CD14-positive monocyte (primary cell): Measurements from ENCODE around the gene MARCHF9. TPM values are rescaled to one million over a fixed set of nuclear protein-coding genes. Genes with fewer than 3 reads are reported as not detected.

Source experiments
- DNase-seq, 3 donors: peaks; one replicate each; pipeline ENCODE4 v3.0.0-alpha.2; 2011 to 2022
- H2AFZ ChIP-seq: 2 replicates; pipeline ENCODE4 v1.6.0; 2012; ENCODE audit warnings: mild to moderate bottlenecking, low read depth, low read length, inconsistent platforms; ENCODE audit not compliant: insufficient read depth, poor library complexity, severe bottlenecking
- H3K27ac ChIP-seq, 2 donors: 1 replicate in 1 of 2; 2 replicates in 1 of 2; pipeline ENCODE4 v1.5.1; 2012 to 2013; ENCODE audit warnings: low read length in 2 of 2, control low read depth in 1 of 2, inconsistent platforms in 1 of 2, low read depth in 1 of 2, mild to moderate bottlenecking in 1 of 2
- H3K27me3 ChIP-seq, 2 donors: one replicate each; pipeline versions ENCODE4 v1.6.0 to v1.6.1; 2011 to 2013; ENCODE audit warnings: low read length in 2 of 2; ENCODE audit not compliant: control insufficient read depth in 2 of 2, insufficient read depth in 2 of 2
- H3K36me3 ChIP-seq, 2 donors: replicated peaks in 1 of 2; 1 replicate in 1 of 2; 2 replicates in 1 of 2; pipeline versions ENCODE4 v1.5.1 to v1.6.1; 2012 to 2013; ENCODE audit warnings: low read length in 2 of 2, control low read depth in 1 of 2, inconsistent platforms in 1 of 2, mild to moderate bottlenecking in 1 of 2; ENCODE audit not compliant: insufficient read depth in 2 of 2, control insufficient read depth in 1 of 2
- H3K4me1 ChIP-seq, 2 donors: 1 replicate in 1 of 2; 2 replicates in 1 of 2; pipeline versions ENCODE4 v1.5.1 to v1.6.1; 2012 to 2013; ENCODE audit warnings: low read length in 2 of 2, control low read depth in 1 of 2, inconsistent platforms in 1 of 2, mild to moderate bottlenecking in 1 of 2, moderate library complexity in 1 of 2; ENCODE audit not compliant: insufficient read depth in 2 of 2, control insufficient read depth in 1 of 2
- H3K4me2 ChIP-seq: replicated peaks from 2 replicates; pipeline ENCODE3; 2012; ENCODE audit warnings: low read length, moderate library complexity, mild to moderate bottlenecking; ENCODE audit not compliant: poor library complexity, severe bottlenecking; ENCODE audit errors: extremely low read depth
- H3K4me3 ChIP-seq, 3 experiments: fragments of 200-600 bp in 1 of 3; sonication (generic) in 1 of 3; replicated peaks in 1 of 3; 1 replicate in 2 of 3; 2 replicates in 1 of 3; pipeline ENCODE4 v1.5.1; 2011 to 2013; ENCODE audit warnings: low read length in 3 of 3, mild to moderate bottlenecking in 3 of 3, control low read depth in 2 of 3, low read depth in 2 of 3, inconsistent platforms in 1 of 3, moderate library complexity in 1 of 3
- H3K79me2 ChIP-seq: 2 replicates; pipeline ENCODE4 v1.6.0; 2012; ENCODE audit warnings: mild to moderate bottlenecking, control low read depth, inconsistent platforms, low read length, moderate library complexity; ENCODE audit not compliant: insufficient read depth
- H3K9ac ChIP-seq: 2 replicates; pipeline ENCODE4 v1.6.0; 2017; ENCODE audit warnings: low read length, mild to moderate bottlenecking; ENCODE audit not compliant: insufficient read depth, poor library complexity, severe bottlenecking
- H3K9me3 ChIP-seq, 2 donors: replicated peaks in 1 of 2; 1 replicate in 1 of 2; 2 replicates in 1 of 2; pipeline versions ENCODE4 v1.5.1 to v1.6.1; 2012 to 2013; ENCODE audit warnings: low read length in 2 of 2, control low read depth in 1 of 2; ENCODE audit not compliant: control insufficient read depth in 1 of 2, insufficient read depth in 1 of 2
- H4K20me1 ChIP-seq: 2 replicates; pipeline ENCODE4 v1.6.0; 2012; ENCODE audit warnings: mild to moderate bottlenecking, low read length, control low read depth, moderate library complexity; ENCODE audit not compliant: insufficient read depth
- H3K27ac Mint-ChIP-seq, 7 donors: one replicate each; pipeline ENCODE4 v1.8.0; 2020; ENCODE audit warnings: mild to moderate bottlenecking in 7 of 7, mixed read lengths in 7 of 7, moderate library complexity in 6 of 7, inconsistent platforms in 2 of 7
- H3K27me3 Mint-ChIP-seq, 3 donors: one replicate each; pipeline ENCODE4 v1.8.0; 2021 to 2022; ENCODE audit warnings: low read depth in 3 of 3, mild to moderate bottlenecking in 3 of 3, mixed read lengths in 3 of 3, moderate library complexity in 3 of 3, inconsistent platforms in 1 of 3
- H3K36me3 Mint-ChIP-seq, 2 donors: one replicate each; pipeline ENCODE4 v1.8.0; 2020; ENCODE audit warnings: mixed read lengths in 2 of 2, inconsistent platforms in 1 of 2, mild to moderate bottlenecking in 1 of 2
- H3K4me1 Mint-ChIP-seq: one replicate; pipeline ENCODE4 v1.8.0; 2020; ENCODE audit warnings: mild to moderate bottlenecking, mixed read lengths
- H3K4me3 Mint-ChIP-seq, 2 donors: one replicate each; pipeline ENCODE4 v1.8.0; 2020; ENCODE audit warnings: mild to moderate bottlenecking in 2 of 2, mixed read lengths in 2 of 2, moderate library complexity in 1 of 2
- H3K9me3 Mint-ChIP-seq, 7 donors: one replicate each; pipeline ENCODE4 v1.8.0; 2020 to 2022; ENCODE audit warnings: mixed read lengths in 7 of 7, mild to moderate bottlenecking in 6 of 7, moderate library complexity in 6 of 7, inconsistent platforms in 2 of 7
- WGBS: methylation state at CpG from one replicate; pipeline ENCODE4 v1.1.5; 2013; ENCODE audit warnings: missing lambda C conversion rate; ENCODE audit not compliant: insufficient coverage; 5-methylcytosine and 5-hydroxymethylcytosine counted together
- intact Hi-C, 2 donors: fragments of 100-400 bp; cut with micrococcal nuclease; formaldehyde crosslinking; loops; one replicate each; pipeline versions ENCODE4 v1.15.0 to v1.15.1; 2023
- polyA plus RNA-seq, 3 donors: library from polyadenylated mRNA; depleted of rRNA in 1 of 3; unstranded in 2 of 3; stranded (reverse) in 1 of 3; fragments of 300-500 nt in 2 of 3; fragments of >200 nt in 1 of 3; fragmentation: Illumina TruSeq in 2 of 3; gene quantifications; 1 replicate in 2 of 3; 2 replicates in 1 of 3; pipeline ENCODE4 v1.2.3, GENCODE V29; 2012 to 2021
- TF ChIP-seq, protein P1 (sequence below): fragments of 200-600 bp; IDR thresholded peaks from one replicate; pipeline ENCODE4 v1.8.0; 2022; ENCODE audit warnings: antibody characterized with exemption, mild to moderate bottlenecking

Gene MARCHF9
- polyA plus RNA-seq, 3 donors: 0.14 to 9.5 (median 0.23) TPM

GRCh38 chr12:57776247-57776587 lies 21.3 kb downstream of the MARCHF9 start:
- TF ChIP-seq, protein P1, sequence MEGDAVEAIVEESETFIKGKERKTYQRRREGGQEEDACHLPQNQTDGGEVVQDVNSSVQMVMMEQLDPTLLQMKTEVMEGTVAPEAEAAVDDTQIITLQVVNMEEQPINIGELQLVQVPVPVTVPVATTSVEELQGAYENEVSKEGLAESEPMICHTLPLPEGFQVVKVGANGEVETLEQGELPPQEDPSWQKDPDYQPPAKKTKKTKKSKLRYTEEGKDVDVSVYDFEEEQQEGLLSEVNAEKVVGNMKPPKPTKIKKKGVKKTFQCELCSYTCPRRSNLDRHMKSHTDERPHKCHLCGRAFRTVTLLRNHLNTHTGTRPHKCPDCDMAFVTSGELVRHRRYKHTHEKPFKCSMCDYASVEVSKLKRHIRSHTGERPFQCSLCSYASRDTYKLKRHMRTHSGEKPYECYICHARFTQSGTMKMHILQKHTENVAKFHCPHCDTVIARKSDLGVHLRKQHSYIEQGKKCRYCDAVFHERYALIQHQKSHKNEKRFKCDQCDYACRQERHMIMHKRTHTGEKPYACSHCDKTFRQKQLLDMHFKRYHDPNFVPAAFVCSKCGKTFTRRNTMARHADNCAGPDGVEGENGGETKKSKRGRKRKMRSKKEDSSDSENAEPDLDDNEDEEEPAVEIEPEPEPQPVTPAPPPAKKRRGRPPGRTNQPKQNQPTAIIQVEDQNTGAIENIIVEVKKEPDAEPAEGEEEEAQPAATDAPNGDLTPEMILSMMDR: no peak
- H3K4me3 ChIP-seq: no peak overlapping the region
- 100% methylated on average over 1 of the region's 2 CpGs for WGBS
- Mint-ChIP-seq H3K9me3 (peaks cover 0 to 6% (median 0%) of the 10 kb centered on the region in 7 donors), H3K4me3 (no peak overlapping the region), H3K4me1 (peaks cover 46% of the 10 kb centered on the region), H3K27me3 (peaks cover 0 to 2% (median 0%) of the 10 kb centered on the region in 3 donors), H3K36me3 (peaks cover 6 to 9% of the 10 kb centered on the region in 2 donors), H3K27ac (peak overlapping the region in 4 of 7 donors; percentile 60 to 81 (median 77))
- H2AFZ ChIP-seq: peak overlapping the region; percentile 9
- no peaks in the 10 kb centered on the region for H4K20me1 ChIP-seq
- H3K79me2 ChIP-seq: no peaks in the 10 kb centered on the region
- no peaks in the 10 kb centered on the region for H3K36me3 ChIP-seq
- peak overlapping the region in 1 of 2 donors; percentile 12 for H3K27ac ChIP-seq
- H3K9ac ChIP-seq: no peak overlapping the region
- H3K27me3 ChIP-seq: no peaks in the 10 kb centered on the region
- H3K4me1 ChIP-seq: peaks cover 49 to 52% of the 10 kb centered on the region in 2 donors
- no peak for DNase-seq
- no peak overlapping the region for H3K4me2 ChIP-seq
- H3K9me3 ChIP-seq: no peaks in the 10 kb centered on the region
- intact Hi-C loops: no loop called here

DNA sequence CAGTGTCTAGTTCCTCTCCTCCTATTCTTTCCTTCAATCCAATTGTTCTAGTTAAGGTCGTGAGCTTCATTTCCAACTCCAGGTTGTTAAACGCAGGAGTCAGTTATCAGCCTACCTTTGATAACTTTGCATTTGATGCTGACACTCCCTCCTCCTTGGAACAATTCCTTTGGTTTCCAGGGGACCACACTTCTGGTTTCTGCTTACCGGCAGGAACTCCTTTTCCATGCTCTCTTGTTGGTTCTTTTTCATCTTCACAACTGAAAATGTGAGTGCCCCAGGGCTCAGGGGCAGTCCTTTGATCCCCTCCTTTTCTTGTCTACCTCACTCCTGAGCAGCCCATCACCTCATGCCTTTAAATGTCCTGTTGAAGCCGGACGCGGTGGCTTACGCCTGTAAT lies 22.5 kb downstream of the MARCHF9 start:
- Mint-ChIP-seq H3K36me3 (peaks cover 6 to 9% of the 10 kb centered on the region in 2 donors), H3K4me1 (peaks cover 51% of the 10 kb centered on the region), H3K9me3 (peaks cover 0 to 7% (median 0%) of the 10 kb centered on the region in 7 donors), H3K27ac (no peak overlapping the region), H3K4me3 (no peak overlapping the region), H3K27me3 (peaks cover 0 to 2% (median 0%) of the 10 kb centered on the region in 3 donors)
- H3K9me3 ChIP-seq: no peaks in the 10 kb centered on the region
- WGBS: 93% methylated on average over 3 of the region's 7 CpGs
- no peaks in the 10 kb centered on the region for H4K20me1 ChIP-seq
- H3K4me2 ChIP-seq: no peak overlapping the region
- no peaks in the 10 kb centered on the region for H3K79me2 ChIP-seq
- H2AFZ ChIP-seq: no peak overlapping the region
- H3K27me3 ChIP-seq: no peaks in the 10 kb centered on the region
- H3K9ac ChIP-seq: no peak overlapping the region
- H3K27ac ChIP-seq: no peak overlapping the region
- no peaks in the 10 kb centered on the region for H3K36me3 ChIP-seq
- H3K4me3 ChIP-seq: no peak overlapping the region
- TF ChIP-seq, protein P1: no peak
- no peak for DNase-seq
- intact Hi-C loops: no loop called here
- peaks cover 54 to 55% of the 10 kb centered on the region in 2 donors for H3K4me1 ChIP-seq
